ENCODE data around the gene RMC1.

DNA sequence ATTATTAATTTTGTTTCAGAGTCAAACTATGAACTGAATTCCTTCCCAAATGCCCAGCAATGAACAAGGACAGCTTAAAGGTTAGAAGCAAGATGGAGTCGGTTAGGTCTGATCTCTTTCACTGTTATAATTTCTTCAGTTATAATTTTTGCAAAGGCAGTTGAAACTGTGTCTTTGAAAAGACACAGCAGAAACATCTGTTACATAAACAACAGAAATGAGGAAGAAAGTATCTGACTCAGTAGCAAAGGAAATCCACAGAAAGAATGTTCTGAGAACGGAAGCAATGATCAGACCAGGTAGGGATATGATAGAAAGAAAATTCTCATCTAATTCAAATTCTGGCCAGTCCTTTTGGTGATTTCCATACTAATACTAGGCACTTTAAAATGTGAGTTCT is 5.2 kb upstream of the RMC1 start:
- no peak for TF ChIP-seq POLR2A (IDR thresholded peaks at IDR 0.05; ENCODE audit: low read depth, low read length)
- no peak for TF ChIP-seq TAF1 (IDR thresholded peaks at IDR 0.05; ENCODE audit: borderline replicate concordance, low read depth, low read length)
- no peak for TF ChIP-seq POLR2AphosphoS5 (IDR thresholded peaks at IDR 0.05; ENCODE audit: low read depth, low read length)

Measured in GM12892 (cell line).